Suppressor macrophage treated with lipopolysaccharide for 4 hours (primary cell): ENCODE results near the gene PRICKLE2.

Experiments used
- DNase-seq: peaks from one replicate; pipeline ENCODE4 v3.0.0-alpha.2; 2020

PRICKLE2 gene

DNA sequence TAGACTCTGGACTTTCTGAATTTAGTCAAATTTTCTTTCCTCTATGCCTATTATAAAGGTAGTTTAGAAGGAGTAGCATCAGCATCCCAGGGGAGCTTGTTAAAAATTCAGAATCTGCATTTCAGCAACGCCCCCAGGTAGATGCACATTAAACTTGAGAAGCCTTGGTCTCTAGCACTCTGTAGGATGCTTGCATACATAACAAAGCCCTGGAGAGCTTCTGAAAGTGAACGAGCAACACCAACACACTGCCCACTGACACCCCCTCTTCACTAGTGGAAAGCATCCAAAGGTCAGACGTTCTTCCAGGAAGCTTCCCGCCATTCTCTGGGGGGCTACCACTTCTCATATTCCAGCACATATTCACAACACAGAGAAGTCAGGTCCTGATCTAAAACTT lies 6.5 kb downstream of the PRICKLE2 start:
- no peak for DNase-seq

DNA sequence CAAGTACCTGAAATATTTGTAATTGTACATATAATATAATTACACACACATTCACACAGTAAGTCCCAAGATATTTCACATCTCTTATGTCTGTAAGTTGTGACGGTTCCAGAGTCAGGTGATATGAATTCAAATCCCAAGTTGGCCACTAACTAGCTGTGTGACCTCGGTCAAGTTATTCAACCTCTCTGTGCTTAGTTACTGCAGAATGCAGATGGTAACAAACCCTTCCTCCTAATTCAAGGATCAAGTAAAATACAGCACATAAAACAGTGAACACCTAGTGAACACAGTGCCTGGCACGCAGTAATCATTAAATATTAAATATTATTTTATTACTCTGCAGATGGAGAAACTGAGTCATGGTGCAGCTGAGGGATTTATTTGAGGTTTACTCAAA lies 6.9 kb downstream of the PRICKLE2 start:
- no peak for DNase-seq

DNA sequence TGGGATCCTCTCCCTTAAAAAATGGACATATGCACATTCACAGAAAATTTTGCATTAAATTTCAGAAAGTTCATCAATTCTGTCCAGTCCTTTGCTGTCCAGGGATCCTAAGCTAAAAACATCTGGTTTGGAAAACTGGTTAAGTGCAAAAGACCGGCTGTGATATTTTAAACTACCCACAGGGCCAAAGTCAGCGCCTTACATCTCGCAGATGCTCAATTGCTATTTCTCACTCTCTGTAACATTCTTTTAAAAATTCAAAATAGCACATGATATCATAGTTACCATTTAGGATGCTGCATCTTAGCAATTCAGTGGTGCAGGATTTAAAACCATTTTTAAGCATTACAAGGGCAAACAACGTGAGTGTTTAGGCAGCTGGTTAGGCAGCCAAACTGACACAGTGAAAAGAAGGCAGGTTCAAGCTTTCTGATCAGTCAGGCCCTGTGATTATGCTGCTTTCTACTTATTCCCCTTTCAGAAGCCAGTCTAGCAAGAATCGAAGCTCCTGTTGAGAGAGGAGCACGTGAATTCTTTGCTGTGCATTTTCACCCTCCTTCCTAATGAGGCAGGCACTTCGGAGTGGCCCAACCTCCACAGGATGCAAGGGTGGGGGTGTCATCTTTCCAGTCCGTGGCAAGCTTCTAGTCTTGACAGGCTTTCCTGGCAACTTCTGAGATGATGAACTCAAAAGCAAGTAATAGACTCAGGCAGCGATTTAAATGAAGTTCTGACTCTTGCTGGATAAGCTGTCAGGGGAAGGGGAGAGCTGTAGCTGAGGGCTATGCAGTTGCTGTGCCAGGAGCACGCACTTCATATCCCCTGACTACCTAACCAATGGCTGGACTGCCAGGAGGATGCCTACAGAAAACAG lies 8.8 kb downstream of the PRICKLE2 start:
- no peak for DNase-seq

DNA sequence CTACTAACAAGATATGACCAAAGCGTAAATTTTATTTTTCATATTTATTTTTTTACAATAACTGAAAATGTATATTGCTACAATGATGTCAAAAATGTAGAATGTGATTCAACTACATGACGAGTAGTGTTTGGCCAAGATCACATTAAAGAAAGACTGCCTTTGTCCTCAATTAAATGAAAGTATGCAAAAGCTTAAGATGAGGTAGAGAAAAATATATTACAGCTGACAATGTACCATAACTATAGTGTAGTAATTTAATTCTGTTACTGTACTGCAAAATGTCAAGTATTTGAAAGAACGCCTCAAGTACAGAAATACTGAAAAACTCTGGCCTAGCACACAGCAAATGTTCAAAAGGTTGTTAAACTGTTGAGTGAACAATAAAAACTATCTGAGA lies 9.7 kb downstream of the PRICKLE2 start:
- no peak for DNase-seq

DNA sequence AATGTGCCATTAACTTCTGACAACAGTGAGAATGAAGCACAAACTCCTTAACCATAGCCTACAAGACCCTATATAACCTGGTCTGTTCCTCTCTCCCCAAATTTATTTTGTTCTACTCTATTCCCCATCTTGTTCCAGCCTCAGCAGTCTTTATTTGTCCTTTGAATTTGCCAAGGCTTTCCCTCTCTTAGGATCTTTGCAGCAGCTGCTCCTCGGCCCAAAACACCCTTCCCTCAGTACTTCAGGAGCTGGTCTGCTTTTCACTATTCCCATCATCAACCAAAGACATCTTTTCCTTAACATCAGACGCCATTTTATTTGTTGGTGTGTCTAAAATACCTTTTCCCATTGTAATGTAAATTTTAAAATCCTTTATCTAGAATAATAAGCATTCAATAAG lies 10.2 kb downstream of the PRICKLE2 start:
- DNase-seq = no peak

DNA sequence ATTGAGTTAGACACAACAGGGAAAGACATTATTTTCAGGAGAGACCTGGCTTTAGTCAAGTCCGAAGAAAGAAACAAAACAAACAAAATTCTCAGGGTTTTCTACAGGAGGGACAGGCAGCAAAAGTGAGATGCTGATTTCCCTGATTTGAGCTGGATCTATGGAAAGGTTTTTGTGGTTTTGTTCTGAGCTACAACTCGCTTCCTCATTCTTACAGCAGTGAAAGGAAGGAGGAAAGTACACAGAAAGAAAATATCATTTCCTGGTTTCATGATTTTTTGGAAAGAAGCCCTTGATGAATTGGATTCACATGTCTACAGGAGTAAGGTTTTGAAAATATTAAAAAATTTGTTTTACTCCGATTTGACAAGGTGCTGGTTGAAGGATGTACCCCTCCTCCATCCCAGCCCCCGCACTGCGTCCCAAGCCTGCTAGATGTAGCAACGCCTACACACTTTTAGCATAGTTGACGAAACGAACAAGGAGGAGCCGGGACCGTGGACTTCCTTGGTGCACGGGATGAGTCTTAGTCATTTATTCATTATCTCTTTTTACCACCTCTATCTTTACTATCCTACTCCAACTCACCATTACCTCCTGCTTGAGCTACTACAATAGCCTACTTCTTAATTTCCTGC lies 10.8 kb downstream of the PRICKLE2 start:
- DNase-seq = no peak

DNA sequence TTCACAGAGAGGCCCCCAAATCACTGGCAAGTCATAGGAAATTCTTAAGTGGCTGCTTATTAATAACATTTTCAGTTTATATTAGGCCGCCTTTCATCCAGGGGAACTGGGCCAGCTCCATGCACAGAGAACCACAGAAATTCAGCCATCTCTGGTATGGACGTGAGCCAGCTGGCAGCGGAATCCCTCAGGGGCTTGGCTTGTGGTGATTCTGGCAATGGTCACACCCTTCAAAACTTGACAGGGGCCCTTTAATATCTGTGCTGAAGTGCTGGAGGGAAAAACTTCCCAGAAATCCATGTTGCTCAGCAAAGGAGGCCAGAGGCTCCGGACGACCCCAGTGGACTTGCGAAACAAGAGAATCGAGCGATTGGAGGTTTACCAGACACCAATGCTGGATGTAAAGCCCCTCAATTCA lies 11.3 kb downstream of the PRICKLE2 start:
- DNase-seq = no peak

DNA sequence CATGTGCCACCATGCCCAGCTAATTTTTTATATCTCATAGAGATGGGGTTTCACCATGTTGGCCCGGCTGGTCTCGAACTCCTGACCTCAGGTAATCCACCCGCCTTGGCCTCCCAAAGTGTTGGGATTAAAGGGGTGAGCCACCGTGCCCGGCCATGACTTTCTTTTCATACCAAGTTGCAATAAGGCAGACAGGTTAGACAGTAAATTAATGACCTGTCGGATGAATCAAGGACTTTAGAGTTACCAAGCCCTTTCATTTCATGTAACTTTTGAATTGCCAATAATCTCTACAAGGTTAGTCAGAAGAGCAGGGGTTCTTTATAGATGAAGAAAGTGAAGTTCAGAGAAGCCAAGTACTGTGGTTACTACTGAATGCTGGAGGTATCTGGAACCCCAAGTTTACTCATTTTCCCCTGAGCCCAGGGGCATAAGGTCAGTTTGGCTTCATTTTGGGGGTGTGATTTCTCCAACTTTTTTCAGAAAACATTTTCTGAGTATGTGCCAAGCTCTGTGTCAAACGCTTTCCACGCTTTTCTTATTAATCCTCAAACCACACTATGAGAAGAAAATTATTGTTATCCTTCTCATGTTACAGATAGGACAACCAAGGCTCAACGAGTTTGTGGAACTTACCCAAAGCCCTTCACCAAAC lies 11.9 kb downstream of the PRICKLE2 start:
- no peak for DNase-seq

DNA sequence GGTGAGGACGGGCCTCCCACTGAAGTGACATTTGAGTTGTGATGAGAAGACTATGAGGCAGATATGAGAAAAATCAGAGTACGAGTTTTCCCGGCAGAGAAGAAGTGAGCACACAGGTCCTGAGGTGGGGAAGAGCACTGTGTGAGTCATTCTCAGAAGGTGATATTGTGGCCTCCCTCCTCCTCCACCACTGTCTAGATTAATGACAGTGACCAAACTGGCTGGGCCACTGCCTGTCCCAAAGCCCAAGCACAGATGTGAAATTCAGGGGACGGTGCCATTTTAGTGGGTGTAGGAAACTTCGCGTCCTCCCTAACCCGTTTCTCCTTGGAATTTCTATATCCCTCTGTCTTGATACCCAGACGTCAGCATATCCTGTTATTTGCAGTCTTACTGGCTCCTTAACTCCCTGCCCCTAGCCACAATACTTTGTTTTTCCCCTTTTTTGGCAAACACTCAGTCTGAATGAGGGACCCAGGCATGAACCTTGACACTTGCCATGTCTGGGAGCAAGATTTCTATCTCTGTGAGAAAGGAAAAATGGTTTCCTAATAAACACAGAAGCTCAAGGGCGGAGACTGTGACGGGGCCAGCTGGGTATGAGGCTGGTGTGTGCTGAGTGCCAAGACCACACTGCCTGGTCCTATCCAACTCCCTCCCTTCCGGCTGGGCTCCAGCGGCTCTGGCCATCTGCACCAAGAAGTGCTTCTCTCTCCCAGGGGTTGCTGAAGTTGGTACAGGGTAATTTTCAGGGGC lies 15.2 kb downstream of the PRICKLE2 start:
- no peak for DNase-seq

DNA sequence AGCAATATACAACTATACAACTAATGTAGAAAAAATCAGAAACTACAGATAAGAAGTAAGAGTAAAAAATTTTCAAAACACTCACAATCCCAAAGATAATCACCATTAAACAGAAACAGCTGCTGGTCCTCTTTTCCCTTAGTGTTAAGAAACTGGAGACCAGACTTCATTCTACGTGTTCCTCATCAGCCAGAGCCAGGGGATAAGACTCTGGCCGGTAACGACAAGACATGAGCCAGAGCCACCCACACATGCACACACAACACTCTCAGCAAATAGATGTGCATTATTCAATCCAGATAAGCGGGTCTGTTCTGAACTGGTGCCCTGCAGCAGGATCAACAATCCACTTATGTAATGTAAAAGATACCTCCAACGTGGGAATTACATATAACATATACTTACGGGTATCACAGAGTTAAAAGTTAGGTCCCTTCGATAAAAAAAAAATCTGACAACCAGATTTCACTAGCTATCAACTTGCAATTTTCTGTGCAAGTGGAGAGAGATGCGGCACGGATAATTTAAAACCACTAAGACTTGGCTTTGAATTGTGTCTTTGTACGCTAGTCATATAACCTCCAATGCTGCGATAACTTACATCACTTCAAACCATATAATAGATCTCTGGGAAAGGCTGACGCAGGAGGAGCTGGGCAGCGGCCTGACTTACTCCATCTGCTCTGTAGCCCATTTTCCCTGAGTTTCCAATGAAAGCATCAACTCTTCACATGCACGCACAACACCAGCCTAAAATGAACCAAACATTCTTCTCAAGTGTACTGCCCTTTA lies 17.8 kb downstream of the PRICKLE2 start:
- no peak for DNase-seq

DNA sequence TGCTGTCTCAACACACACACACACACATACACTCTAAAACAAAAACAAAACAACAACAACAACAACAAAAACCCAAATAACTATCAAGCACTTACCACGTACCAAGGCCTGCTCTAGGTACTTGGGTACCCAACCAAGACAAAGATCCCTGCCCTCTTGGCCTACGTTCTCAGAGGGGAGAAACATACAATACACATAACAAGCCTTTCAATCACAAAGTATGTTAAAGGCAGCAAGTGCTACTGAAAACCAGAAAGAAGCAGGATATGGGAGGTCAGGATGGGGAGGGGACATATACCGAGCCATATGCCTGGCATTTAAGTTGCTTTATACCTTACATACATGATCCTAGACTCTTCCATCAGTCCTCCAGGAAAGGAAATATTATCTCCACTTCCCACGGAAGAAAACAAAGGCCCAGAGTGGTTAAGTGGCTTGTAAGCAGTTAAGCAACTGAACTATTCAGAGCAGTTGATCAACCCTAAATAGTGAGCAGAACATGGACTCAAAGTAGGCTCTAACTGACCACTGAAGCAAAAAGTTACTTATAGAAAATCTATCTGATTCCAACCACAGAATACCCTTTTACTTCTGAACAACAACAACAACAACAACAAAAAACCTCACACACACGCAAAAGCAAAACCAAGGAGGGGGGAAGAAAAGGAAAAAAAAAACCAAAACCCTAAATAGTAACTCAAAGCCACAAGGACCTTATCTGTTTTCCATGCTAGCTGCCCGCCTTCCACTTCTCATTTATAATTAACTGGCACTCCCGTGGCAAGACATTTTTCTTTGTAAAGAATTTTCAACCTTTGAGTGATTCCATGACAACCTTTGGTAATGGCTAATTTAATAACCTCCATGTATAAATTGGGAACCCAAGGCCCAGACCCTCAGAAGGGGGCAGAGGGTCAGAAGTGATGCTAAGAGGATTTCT lies 21.0 kb downstream of the PRICKLE2 start:
- DNase-seq = no peak

DNA sequence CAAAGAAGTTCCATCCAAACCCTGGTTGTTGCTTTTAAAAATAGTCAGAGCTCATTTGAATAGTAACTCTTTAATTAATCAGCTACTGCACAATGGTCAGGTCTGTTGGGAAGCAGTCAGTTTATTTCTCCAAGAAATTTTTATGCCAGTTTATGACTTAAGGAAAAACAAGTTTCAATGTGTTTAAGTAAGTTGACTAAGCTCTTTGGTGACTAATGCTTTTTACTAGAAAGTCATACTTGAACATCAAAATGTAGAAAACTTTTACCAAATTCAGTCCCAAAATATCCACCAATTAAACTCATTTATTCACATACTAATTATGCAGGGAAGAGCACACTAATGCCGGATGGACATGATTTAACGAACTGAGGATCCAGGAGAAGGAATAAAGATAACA lies 22.1 kb downstream of the PRICKLE2 start:
- DNase-seq = no peak

DNA sequence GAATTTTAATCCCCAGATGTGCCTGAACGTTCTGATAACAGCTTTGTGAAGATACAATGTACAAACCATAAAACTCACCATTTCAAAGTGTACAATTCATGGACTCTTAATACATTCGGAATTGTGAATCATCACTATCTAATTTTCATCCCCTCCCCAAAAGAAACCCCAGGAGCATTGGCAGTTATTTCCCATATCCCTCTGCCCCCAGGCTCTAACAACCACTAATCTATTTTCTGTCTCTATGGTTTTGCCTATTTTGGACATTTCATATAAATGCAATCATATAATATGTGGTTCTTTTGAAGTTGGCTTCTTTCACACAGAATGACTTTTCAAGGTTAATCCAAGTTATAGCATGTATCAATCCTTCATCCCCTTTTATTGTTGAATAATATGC lies 25.3 kb downstream of the PRICKLE2 start:
- no peak for DNase-seq

DNA sequence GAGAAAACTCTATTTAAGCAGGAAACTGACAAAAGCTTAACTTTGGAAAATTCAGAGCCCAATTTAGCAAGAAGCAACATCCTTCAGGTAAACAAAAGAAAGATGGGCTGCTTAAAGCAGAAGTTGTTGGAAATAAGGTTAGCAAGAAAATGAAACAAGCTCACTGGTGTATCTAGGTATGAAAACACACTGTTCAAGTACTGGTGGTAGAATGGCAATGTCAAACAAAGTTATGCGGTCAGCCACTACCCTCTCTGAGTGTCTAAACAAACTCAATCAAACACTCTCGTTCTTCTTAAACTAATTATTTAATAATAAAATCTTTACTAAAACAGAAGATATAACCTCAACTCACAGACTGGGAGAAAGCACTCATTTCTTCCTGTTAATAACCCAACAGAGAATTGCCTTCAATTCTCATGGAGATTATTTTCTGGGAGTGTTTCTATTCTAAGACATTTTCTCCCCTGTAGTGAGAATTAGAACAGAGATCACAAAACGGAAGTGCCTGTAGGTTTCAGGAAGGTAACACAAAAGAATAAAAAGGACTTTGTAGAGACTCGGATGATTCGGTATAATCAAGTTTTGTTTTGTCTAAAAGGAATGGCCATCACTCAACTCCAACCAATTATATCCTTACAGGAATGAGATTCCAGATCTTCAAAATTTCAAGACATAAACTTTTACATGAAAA lies 28.9 kb downstream of the PRICKLE2 start:
- DNase-seq = no peak

DNA sequence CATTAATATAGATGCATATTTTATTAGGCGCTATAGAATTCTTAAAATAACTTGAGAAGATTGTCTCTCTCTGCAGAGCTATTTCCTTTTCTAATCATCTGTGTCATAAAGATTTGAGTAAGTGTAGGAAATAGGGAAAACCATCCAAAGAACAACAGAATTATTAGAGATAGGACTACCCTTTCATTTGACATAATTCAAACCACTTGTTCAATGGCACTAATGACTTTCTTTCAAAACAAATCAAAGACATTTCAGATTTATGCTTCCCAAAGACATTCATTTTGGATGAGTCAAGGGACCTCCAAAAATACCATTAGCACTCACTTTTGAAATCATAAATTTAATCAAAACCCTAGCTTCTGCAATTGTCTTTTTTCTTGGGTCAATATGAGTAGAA lies 29.5 kb downstream of the PRICKLE2 start:
- DNase-seq = no peak

DNA sequence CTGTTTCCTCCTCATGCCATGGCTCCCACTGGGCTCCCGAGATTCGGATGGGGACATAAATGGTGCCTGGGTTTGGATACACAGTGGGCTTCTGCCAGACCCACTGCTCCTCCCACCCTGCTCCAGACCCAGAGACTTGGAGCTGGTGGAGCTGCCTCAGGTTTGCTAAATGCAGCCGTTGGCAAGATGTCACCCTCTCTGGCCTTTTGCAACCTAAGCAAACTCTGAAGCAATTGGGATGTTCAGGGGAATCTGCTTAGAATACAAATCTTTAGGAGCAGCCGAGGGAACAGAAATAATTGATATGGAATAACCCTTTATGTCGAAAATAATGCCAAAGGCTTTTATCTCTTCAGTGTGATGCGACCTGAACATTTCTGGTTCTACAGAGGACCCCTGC lies 33.4 kb downstream of the PRICKLE2 start:
- no peak for DNase-seq

DNA sequence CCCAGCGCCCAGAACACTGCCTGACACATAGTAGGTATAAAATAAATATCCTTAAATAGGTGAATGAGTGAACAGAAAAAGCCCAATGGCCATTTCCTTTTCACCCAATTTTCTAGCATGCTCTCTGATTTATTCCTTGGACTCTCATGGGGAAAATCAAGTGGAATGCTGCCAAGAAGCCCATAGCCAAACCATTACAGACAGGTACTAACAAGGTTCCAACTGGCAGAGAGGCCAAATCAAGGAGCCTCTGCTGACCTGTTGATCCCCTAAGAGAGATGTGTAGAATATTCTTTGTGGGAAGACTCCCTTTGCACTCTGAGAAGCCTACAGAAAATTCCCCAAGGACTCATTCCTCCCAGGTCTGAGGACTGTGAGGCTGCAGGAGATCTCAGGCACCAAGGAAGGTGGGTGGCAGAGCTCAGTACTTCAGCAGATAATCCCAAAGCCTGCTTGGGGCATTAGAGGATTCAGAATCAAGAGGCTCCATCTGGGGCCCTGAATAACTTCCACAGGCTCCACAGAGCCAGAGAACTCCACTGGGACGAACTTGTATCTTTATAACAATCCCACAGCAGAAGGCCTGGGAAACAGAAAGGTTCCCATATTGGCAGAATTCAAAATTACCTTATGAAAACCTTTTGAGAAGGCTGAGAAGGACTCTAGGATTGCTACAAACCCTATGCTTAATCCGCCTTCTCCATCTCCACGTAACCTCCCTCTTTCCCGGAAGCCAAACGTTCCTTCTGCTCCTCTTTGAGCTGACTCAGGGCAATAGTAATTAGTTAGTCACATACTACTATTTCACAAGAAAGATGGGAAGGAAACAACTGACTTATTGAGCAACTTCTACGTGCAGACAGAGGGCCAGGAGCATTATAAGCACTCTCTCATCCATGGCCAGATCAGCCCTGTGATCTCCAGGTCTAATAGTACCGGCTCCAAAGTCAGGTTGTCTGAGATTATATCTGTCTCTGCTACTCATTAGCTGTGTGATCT lies 34.5 kb downstream of the PRICKLE2 start:
- peak; percentile 1 for DNase-seq

DNA sequence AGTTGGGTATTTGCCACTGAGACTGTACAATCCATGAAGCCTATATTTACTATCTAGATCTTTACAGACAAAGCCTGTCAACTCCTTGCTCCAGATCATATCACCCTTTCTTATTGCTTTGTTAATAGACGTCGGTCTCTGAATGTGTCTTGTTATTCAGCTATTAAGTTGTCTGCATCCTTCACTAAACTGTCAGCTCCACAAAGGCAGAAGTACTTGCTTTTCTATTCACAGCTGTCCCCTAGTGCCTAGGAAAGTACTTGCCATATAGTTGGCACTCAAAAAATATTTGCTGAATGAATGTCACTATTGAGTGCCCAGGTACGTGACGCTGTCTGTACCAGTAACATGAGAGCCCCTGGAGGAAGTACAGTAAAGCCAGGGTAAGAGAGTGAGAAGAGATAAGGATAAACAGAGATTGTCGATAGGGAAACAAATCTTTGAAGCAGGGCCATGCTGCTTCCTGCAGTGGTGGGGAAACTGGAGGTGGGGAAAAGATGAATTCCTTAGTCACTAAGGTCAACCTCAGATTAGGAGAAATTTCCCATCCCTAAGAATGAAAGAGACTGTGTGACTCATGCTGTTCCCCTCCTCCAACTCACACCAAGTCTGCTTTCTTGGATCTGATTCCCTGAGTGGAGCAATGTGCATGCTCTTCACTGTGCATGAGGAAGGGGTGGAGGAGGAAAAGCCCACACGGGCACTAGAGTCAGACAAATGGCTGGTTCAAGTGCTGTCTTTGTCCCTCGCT lies 36.3 kb downstream of the PRICKLE2 start:
- DNase-seq = peak; percentile 2
